Measurements from ENCODE around the gene SERPINE3. TPM values are rescaled to one million over a fixed set of nuclear protein-coding genes. Genes with fewer than 3 reads are reported as not detected.

SERPINE3 gene
- total RNA-seq, 4 donors from 2014 or later, result not detected

DNA sequence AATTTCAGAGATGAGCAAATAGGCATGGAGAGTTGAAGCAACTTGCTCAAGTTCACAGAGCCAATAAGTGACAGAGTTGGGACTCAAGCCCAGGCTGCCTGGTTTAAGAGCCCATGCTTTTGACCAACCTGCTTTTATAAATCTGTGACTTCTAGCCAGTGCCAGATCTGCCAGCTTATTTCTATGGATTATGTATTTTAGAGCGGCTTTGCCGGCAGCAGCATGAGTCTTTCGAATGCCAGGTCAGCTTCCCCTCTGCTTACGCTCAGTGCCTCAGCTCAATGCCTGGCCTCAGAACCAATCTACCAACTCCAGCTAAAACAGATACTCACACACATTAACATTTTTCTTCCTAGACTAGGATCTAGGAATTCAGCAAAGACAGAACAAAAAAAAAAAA is 2.3 kb downstream of the SERPINE3 start:
- H3K36me3 ChIP-seq, result peaks cover 0 to 4% (median 0%) of the 10 kb centered on the region in 4 donors
- no peaks in the 10 kb centered on the region for H3K4me1 ChIP-seq
- WGBS, result 97% methylated on average over 4 of the region's 4 CpGs
- no peaks in the 10 kb centered on the region for H3K9me3 ChIP-seq
- H3K27ac ChIP-seq (replicated peaks in 1 of 4), result no peak overlapping the region
- TF ChIP-seq POLR2AphosphoS5 (IDR thresholded peaks at IDR 0.05) (no peak), POLR2A (IDR thresholded peaks at IDR 0.05; ENCODE audit: low read depth) (no peak), EP300 (IDR thresholded peaks at IDR 0.05) (no peak)
- TF ChIP-seq, protein P1, sequence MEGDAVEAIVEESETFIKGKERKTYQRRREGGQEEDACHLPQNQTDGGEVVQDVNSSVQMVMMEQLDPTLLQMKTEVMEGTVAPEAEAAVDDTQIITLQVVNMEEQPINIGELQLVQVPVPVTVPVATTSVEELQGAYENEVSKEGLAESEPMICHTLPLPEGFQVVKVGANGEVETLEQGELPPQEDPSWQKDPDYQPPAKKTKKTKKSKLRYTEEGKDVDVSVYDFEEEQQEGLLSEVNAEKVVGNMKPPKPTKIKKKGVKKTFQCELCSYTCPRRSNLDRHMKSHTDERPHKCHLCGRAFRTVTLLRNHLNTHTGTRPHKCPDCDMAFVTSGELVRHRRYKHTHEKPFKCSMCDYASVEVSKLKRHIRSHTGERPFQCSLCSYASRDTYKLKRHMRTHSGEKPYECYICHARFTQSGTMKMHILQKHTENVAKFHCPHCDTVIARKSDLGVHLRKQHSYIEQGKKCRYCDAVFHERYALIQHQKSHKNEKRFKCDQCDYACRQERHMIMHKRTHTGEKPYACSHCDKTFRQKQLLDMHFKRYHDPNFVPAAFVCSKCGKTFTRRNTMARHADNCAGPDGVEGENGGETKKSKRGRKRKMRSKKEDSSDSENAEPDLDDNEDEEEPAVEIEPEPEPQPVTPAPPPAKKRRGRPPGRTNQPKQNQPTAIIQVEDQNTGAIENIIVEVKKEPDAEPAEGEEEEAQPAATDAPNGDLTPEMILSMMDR (IDR thresholded peaks at IDR 0.05), result no peak
- H3K27me3 ChIP-seq, result no peaks in the 10 kb centered on the region
- no peak overlapping the region for H3K4me3 ChIP-seq
- intact Hi-C loops (cut with DNase I), result no loop called here
- no peak for DNase-seq (ENCODE audit: extremely low spot score)

GRCh38 chr13:51342706-51343105 is 3.2 kb downstream of the SERPINE3 start:
- H3K4me3 ChIP-seq, result no peak overlapping the region
- intact Hi-C loops (cut with DNase I), result no loop called here
- 74% methylated on average over 3 of the region's 4 CpGs for WGBS
- peaks cover 0 to 4% (median 0%) of the 10 kb centered on the region in 4 donors for H3K36me3 ChIP-seq
- no peaks in the 10 kb centered on the region for H3K9me3 ChIP-seq
- DNase-seq (ENCODE audit: extremely low spot score), result no peak
- no peaks in the 10 kb centered on the region for H3K27me3 ChIP-seq
- TF ChIP-seq POLR2A (IDR thresholded peaks at IDR 0.05; ENCODE audit: low read depth), result no peak
- no peak for TF ChIP-seq POLR2AphosphoS5 (IDR thresholded peaks at IDR 0.05)
- TF ChIP-seq EP300 (IDR thresholded peaks at IDR 0.05), result no peak
- TF ChIP-seq, protein P1 (IDR thresholded peaks at IDR 0.05), result no peak
- H3K4me1 ChIP-seq, result no peaks in the 10 kb centered on the region
- H3K27ac ChIP-seq (replicated peaks in 1 of 4), result no peak overlapping the region

DNA sequence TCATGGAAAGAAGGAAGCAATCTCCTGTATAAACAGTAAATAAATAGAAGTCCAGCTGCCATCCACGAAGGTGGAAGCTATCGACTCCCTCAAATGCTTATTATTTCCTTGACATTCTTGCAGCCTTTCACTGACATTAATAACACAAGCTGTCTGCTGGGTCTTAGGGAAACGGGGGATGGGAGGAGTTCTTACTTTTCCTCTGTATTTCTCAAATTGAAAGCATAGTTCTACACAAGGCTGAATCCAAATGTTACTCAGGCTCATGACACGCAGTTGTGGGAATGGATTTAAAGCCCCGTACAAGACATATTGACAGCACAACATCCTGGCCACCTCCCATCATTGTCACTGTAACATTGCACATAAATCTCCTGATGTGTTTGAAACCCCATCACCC is 4.0 kb downstream of the SERPINE3 start:
- H3K9me3 ChIP-seq, result no peaks in the 10 kb centered on the region
- intact Hi-C loops (cut with DNase I), result no loop called here
- H3K4me3 ChIP-seq, result no peak overlapping the region
- TF ChIP-seq POLR2A (IDR thresholded peaks at IDR 0.05; ENCODE audit: low read depth), result no peak
- no peak for TF ChIP-seq POLR2AphosphoS5 (IDR thresholded peaks at IDR 0.05)
- TF ChIP-seq EP300 (IDR thresholded peaks at IDR 0.05), result no peak
- TF ChIP-seq, protein P1 (IDR thresholded peaks at IDR 0.05), result no peak
- DNase-seq (ENCODE audit: extremely low spot score), result no peak
- peaks cover 0 to 4% (median 0%) of the 10 kb centered on the region in 4 donors for H3K36me3 ChIP-seq
- no peaks in the 10 kb centered on the region for H3K4me1 ChIP-seq
- WGBS, result 52% methylated on average over 5 of the region's 5 CpGs
- H3K27me3 ChIP-seq, result no peaks in the 10 kb centered on the region
- no peak overlapping the region for H3K27ac ChIP-seq (replicated peaks in 1 of 4)

GRCh38 chr13:51346397-51346796 is 6.9 kb downstream of the SERPINE3 start:
- intact Hi-C loops (cut with DNase I), result no loop called here
- 95% methylated on average over 2 of the region's 2 CpGs for WGBS

More at GRCh38 chr13:51346397-51346796, 6.9 kb downstream of the SERPINE3 start:
- H3K36me3 ChIP-seq, result peaks cover 0 to 4% (median 0%) of the 10 kb centered on the region in 4 donors
- TF ChIP-seq, protein P1 (IDR thresholded peaks at IDR 0.05), result no peak
- TF ChIP-seq POLR2AphosphoS5 (IDR thresholded peaks at IDR 0.05) (no peak), EP300 (IDR thresholded peaks at IDR 0.05) (no peak), POLR2A (IDR thresholded peaks at IDR 0.05; ENCODE audit: low read depth) (no peak)
- no peaks in the 10 kb centered on the region for H3K4me1 ChIP-seq
- H3K9me3 ChIP-seq, result no peaks in the 10 kb centered on the region
- no peak overlapping the region for H3K27ac ChIP-seq (replicated peaks in 1 of 4)
- H3K4me3 ChIP-seq, result no peak overlapping the region
- no peaks in the 10 kb centered on the region for H3K27me3 ChIP-seq
- DNase-seq (ENCODE audit: extremely low spot score), result no peak

Data from esophagus muscularis mucosa (tissue), 4 donors.